ENCODE measurements around the gene KIAA1586. TPM values are rescaled to one million over a fixed set of nuclear protein-coding genes. Genes with fewer than 3 reads are reported as not detected.
A peak's percentile ranks its signal among the peaks of the same experiment; 100 is the strongest.

The KIAA1586 gene
- total and polyA plus RNA-seq, 12 donors, result 3.7 to 43.1 (median 15.8) TPM

DNA sequence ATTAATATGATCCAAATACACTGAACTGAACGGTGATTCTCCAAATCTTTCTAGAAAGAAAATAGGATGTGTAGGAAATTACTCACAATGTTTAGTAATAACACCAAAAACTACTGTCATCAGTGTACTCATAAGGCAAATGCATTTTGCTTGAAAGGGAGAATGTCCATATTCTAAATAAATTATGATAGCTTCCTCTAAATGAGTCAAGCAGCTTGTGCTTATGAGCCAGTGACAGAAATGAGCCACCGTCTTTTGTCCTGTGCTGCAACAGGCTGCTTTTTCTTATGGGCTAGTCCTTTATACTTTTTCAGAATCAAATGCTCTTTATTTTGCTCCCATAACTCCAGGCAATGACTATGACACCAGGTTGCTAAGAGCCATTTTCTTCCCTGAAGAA, 39.0 kb downstream of the KIAA1586 start:
- 87 to 97% (median 91%) methylated on average over 2 of the region's 2 CpGs for WGBS, 4 donors
- peaks cover 0 to 5% of the 10 kb centered on the region in 2 donors for H3K4me1 ChIP-seq (replicated peaks in 1 of 2)
- H3K9me3 ChIP-seq (replicated peaks in 1 of 3), result no peaks in the 10 kb centered on the region
- H3K27me3 ChIP-seq, result no peaks in the 10 kb centered on the region
- intact Hi-C loops (cut with DNase I), result no loop called here
- no peak for DNase-seq
- TF ChIP-seq, protein P1, sequence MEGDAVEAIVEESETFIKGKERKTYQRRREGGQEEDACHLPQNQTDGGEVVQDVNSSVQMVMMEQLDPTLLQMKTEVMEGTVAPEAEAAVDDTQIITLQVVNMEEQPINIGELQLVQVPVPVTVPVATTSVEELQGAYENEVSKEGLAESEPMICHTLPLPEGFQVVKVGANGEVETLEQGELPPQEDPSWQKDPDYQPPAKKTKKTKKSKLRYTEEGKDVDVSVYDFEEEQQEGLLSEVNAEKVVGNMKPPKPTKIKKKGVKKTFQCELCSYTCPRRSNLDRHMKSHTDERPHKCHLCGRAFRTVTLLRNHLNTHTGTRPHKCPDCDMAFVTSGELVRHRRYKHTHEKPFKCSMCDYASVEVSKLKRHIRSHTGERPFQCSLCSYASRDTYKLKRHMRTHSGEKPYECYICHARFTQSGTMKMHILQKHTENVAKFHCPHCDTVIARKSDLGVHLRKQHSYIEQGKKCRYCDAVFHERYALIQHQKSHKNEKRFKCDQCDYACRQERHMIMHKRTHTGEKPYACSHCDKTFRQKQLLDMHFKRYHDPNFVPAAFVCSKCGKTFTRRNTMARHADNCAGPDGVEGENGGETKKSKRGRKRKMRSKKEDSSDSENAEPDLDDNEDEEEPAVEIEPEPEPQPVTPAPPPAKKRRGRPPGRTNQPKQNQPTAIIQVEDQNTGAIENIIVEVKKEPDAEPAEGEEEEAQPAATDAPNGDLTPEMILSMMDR (IDR thresholded peaks at IDR 0.05), result no peak
- TF ChIP-seq POLR2A (IDR thresholded peaks at IDR 0.05), result no peak
- no peak overlapping the region for H3K27ac ChIP-seq
- no peak overlapping the region for H3K4me3 ChIP-seq
- no peaks in the 10 kb centered on the region for H3K36me3 ChIP-seq (replicated peaks in 1 of 2)

DNA sequence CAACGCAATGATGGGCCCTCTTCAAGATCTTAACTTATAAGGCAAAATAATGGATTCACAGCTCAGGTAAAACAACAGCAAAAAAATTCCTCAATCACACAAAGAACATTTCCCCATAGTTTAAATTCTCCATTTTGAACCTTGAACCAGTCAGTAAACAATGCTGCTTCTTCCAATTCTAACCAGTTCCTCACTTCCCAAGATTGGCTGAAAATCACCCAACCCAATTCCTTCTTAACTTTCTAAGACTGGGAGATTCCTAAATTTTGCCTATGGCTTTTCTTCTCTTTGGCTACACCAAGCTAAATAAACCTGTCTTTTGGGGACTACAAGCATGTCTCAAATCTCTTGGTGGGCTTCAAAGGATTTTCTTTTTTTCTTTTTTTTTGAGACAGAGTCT, 40.4 kb downstream of the KIAA1586 start:
- H3K27ac ChIP-seq, result no peak overlapping the region
- WGBS, 4 donors, result 95 to 100% (median 96%) methylated on average over 1 of the region's 1 CpG

DNA sequence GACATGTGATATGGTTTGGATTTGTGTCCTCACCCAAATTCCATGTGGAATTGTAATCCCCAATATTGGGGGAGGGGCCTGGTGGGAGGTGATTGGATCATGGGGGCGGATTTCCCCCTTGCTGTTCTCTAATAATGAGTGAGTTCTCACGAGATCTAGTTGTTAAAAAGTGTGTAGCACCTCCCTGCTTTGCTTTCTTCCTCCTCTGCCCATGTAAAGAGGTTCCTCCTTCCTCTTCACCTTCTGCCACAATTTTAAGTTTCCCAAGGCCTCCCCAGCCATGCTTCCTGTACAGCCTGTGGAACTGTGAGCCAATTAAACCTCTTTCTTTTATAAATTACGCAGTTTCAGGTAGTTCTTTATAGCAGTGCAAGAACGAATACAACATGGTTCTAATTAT, 41.4 kb downstream of the KIAA1586 start:
- intact Hi-C loops (cut with DNase I), result no loop called here
- 73 to 81% (median 77%) methylated on average over 4 of the region's 4 CpGs for whole genome bisulfite sequencing, 4 donors

More for the DNA sequence above, 40.4 kb downstream of the KIAA1586 start:
- peaks cover 4 to 10% of the 10 kb centered on the region in 2 donors for H3K4me1 ChIP-seq (replicated peaks in 1 of 2)
- H3K27me3 ChIP-seq, result no peaks in the 10 kb centered on the region
- no peaks in the 10 kb centered on the region for H3K36me3 ChIP-seq (replicated peaks in 1 of 2)
- no peaks in the 10 kb centered on the region for H3K9me3 ChIP-seq (replicated peaks in 1 of 3)
- no peak overlapping the region for H3K4me3 ChIP-seq
- intact Hi-C loops (cut with DNase I), result no loop called here
- TF ChIP-seq, protein P1 (IDR thresholded peaks at IDR 0.05), result no peak
- no peak for TF ChIP-seq POLR2A (IDR thresholded peaks at IDR 0.05)
- DNase-seq, result no peak

DNA sequence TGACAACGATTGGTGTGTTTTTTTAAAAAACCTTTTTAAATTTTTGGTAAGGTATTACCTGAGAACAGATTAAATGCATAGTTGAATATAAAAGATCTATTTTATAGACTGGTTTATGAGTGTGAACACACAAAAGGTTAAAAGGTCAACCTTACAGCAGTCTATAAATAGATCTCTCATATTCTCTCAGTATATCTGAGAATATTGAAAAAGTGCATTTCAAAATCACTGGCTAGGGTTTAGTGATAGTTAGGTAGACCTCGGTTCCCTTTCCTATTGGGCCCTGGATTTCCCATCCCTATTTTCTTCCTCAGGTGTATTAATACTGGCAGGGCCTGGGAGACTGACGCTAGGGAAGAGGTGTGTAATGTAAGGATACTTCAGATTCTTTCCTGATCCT, 42.8 kb downstream of the KIAA1586 start:
- H3K27ac ChIP-seq, result peak overlapping the region in 2 of 5 donors; percentile 89
- no peaks in the 10 kb centered on the region for H3K27me3 ChIP-seq
- DNase-seq, result no peak
- intact Hi-C loops (cut with DNase I), result no loop called here
- no peak for TF ChIP-seq POLR2A (IDR thresholded peaks at IDR 0.05)
- TF ChIP-seq, protein P1 (IDR thresholded peaks at IDR 0.05), result no peak
- H3K9me3 ChIP-seq (replicated peaks in 1 of 3), result no peaks in the 10 kb centered on the region
- H3K36me3 ChIP-seq (replicated peaks in 1 of 2), result no peaks in the 10 kb centered on the region
- peaks cover 8 to 33% of the 10 kb centered on the region in 2 donors for H3K4me1 ChIP-seq (replicated peaks in 1 of 2)
- WGBS, 4 donors, result 47 to 53% (median 52%) methylated on average over 3 of the region's 3 CpGs
- H3K4me3 ChIP-seq, result peak overlapping the region in 2 of 4 donors; percentile 46 to 58

More for the DNA sequence above, 41.4 kb downstream of the KIAA1586 start:
- Histone ChIP-seq H3K4me3 (no peak overlapping the region), H3K9me3 (replicated peaks in 1 of 3) (no peaks in the 10 kb centered on the region), H3K27me3 (no peaks in the 10 kb centered on the region), H3K27ac (no peak overlapping the region), H3K36me3 (replicated peaks in 1 of 2) (no peaks in the 10 kb centered on the region), H3K4me1 (replicated peaks in 1 of 2) (peaks cover 8 to 21% of the 10 kb centered on the region in 2 donors)
- TF ChIP-seq POLR2A (IDR thresholded peaks at IDR 0.05), result no peak
- TF ChIP-seq, protein P1 (IDR thresholded peaks at IDR 0.05), result no peak
- DNase-seq, result no peak

All from adrenal gland (tissue), 12 donors.